ENCODE data around the gene LEMD2.

- no peak for TF ChIP-seq RNF2 (IDR thresholded peaks at IDR 0.05; ENCODE audit: borderline replicate concordance, low read depth)
- TF ChIP-seq ESRRA (IDR thresholded peaks at IDR 0.05; ENCODE audit: borderline replicate concordance, low read length): no peak
- no peak for TF ChIP-seq CHD2 (IDR thresholded peaks at IDR 0.05; ENCODE audit: low read length, partially characterized antibody)
- TF ChIP-seq SMC3 (IDR thresholded peaks at IDR 0.05): no peak
Observed at GRCh38 chr6:33733709-33734007, 55.3 kb downstream of the LEMD2 start.

Data from A549 (cell line).